HepG2 (cell line): ENCODE data around the gene ADGRG6. TPM values are rescaled to one million over a fixed set of nuclear protein-coding genes. Genes with fewer than 3 reads are reported as not detected.

Source experiments
- GFI1 ChIP-seq: sonication (generic); formaldehyde crosslinking; IDR thresholded peaks from 2 replicates; pipeline ENCODE4 v1.5.0; 2020; ENCODE audit warnings: missing genetic modification reagents, mild to moderate bottlenecking, borderline replicate concordance
- HIVEP1 ChIP-seq: sonication (generic); formaldehyde crosslinking; IDR thresholded peaks from 2 replicates; pipeline ENCODE4 v1.4.0; 2020; ENCODE audit warnings: mild to moderate bottlenecking, missing genetic modification reagents
- HMGA1 ChIP-seq: sonication (generic); formaldehyde crosslinking; conservative IDR thresholded peaks from 2 replicates; pipeline ENCODE4 v1.4.0; 2020; ENCODE audit warnings: missing genetic modification reagents
- MAFG ChIP-seq: sonication (generic); formaldehyde crosslinking; IDR thresholded peaks from 2 replicates; pipeline ENCODE4 v1.5.1; 2020; ENCODE audit warnings: mild to moderate bottlenecking, missing genetic modification reagents
- MZF1 ChIP-seq: sonication (generic); formaldehyde crosslinking; IDR thresholded peaks from 2 replicates; pipeline ENCODE4 v1.8.1; 2023; ENCODE audit warnings: mild to moderate bottlenecking, missing genetic modification reagents, borderline replicate concordance
- RAD51 ChIP-seq: fragments of 450-650 bp; IDR thresholded peaks from 2 replicates; pipeline ENCODE4 v1.6.1; 2016; ENCODE audit warnings: borderline replicate concordance
- RORA ChIP-seq: sonication (generic); formaldehyde crosslinking; IDR thresholded peaks from 2 replicates; pipeline ENCODE4 v1.5.0; 2020; ENCODE audit warnings: mild to moderate bottlenecking, missing genetic modification reagents, moderate library complexity
- SALL2 ChIP-seq: sonication (generic); formaldehyde crosslinking; IDR thresholded peaks from 2 replicates; pipeline ENCODE4 v1.8.1; 2023; ENCODE audit warnings: mild to moderate bottlenecking, missing genetic modification reagents, inconsistent platforms
- TGIF2 ChIP-seq: IDR thresholded peaks from 2 replicates; pipeline ENCODE4 v1.6.1; 2016; ENCODE audit warnings: control low read depth, missing compliant biosample characterization
- THYN1 ChIP-seq: sonication (generic); formaldehyde crosslinking; IDR thresholded peaks from 2 replicates; pipeline ENCODE4 v1.8.1; 2023; ENCODE audit warnings: low read depth, mild to moderate bottlenecking, moderate library complexity, missing genetic modification reagents, borderline replicate concordance
- ZKSCAN1 ChIP-seq: fragments of 150-350 bp; IDR thresholded peaks from 2 replicates; pipeline ENCODE4 v1.6.1; 2014; ENCODE audit warnings: low read length
- ZNF143 ChIP-seq: sonication (generic); formaldehyde crosslinking; IDR thresholded peaks from 2 replicates; pipeline ENCODE4 v1.4.0; 2020; ENCODE audit warnings: missing genetic modification reagents
- ZNF260 ChIP-seq: sonication (generic); formaldehyde crosslinking; IDR thresholded peaks from 2 replicates; pipeline ENCODE4 v1.4.0; 2020; ENCODE audit warnings: missing genetic modification reagents, low read depth, mild to moderate bottlenecking, borderline replicate concordance
- ZNF33A ChIP-seq: sonication (generic); formaldehyde crosslinking; IDR thresholded peaks from 2 replicates; pipeline ENCODE4 v1.5.1; 2020; ENCODE audit warnings: missing genetic modification reagents, mild to moderate bottlenecking, moderate library complexity, borderline replicate concordance
- ZNF605 ChIP-seq: sonication (generic); formaldehyde crosslinking; IDR thresholded peaks from 2 replicates; pipeline ENCODE4 v1.8.0; 2022; ENCODE audit warnings: mild to moderate bottlenecking, missing genetic modification reagents
- polyA plus RNA-seq, 8 experiments: library from polyadenylated mRNA; depleted of rRNA in 3 of 8; stranded (reverse) in 7 of 8; unstranded in 1 of 8; fragments of >200 nt; fragmentation: Illumina TruSeq in 4 of 8; extraction: Trizol in 4 of 8; gene quantifications; 2 replicates each; pipeline versions ENCODE4 v1.2.1 to v1.2.3, GENCODE V29; 2011 to 2016; ENCODE audit warnings: low read depth in 4 of 8, missing spikeins in 1 of 8, mixed read lengths in 1 of 8; ENCODE audit not compliant: insufficient read depth in 1 of 8
- total RNA-seq, 5 experiments: library from RNA; depleted of rRNA; stranded (reverse); fragments of >200 nt; fragmentation: Illumina TruSeq; extraction: Trizol; gene quantifications; 2 replicates each; pipeline ENCODE4 v1.2.3, GENCODE V29; 2016; ENCODE audit warnings: low read depth in 1 of 5
- TF ChIP-seq, protein P1 (sequence below): sonication (generic); formaldehyde crosslinking; IDR thresholded peaks from 2 replicates; pipeline ENCODE4 v1.4.0; 2020; ENCODE audit warnings: missing genetic modification reagents, mild to moderate bottlenecking, borderline replicate concordance
- TF ChIP-seq, protein P2 (sequence below): sonication (generic); formaldehyde crosslinking; IDR thresholded peaks from 2 replicates; pipeline ENCODE4 v1.5.0; 2020; ENCODE audit warnings: mild to moderate bottlenecking, missing genetic modification reagents
- TF ChIP-seq, protein P3 (sequence below): sonication (generic); formaldehyde crosslinking; IDR thresholded peaks from 2 replicates; pipeline ENCODE4 v1.5.0; 2020; ENCODE audit warnings: mild to moderate bottlenecking, missing genetic modification reagents, borderline replicate concordance
- TF ChIP-seq, protein P4 (sequence below): sonication (generic); formaldehyde crosslinking; IDR thresholded peaks from 2 replicates; pipeline ENCODE4 v1.4.0; 2020; ENCODE audit warnings: missing genetic modification reagents, borderline replicate concordance

ADGRG6 gene
- total and polyA plus RNA-seq, 2 of the 13 experiments (the other 11 are each of a cell fraction or from before 2014, with no cell fraction given): 129 to 249 TPM

DNA sequence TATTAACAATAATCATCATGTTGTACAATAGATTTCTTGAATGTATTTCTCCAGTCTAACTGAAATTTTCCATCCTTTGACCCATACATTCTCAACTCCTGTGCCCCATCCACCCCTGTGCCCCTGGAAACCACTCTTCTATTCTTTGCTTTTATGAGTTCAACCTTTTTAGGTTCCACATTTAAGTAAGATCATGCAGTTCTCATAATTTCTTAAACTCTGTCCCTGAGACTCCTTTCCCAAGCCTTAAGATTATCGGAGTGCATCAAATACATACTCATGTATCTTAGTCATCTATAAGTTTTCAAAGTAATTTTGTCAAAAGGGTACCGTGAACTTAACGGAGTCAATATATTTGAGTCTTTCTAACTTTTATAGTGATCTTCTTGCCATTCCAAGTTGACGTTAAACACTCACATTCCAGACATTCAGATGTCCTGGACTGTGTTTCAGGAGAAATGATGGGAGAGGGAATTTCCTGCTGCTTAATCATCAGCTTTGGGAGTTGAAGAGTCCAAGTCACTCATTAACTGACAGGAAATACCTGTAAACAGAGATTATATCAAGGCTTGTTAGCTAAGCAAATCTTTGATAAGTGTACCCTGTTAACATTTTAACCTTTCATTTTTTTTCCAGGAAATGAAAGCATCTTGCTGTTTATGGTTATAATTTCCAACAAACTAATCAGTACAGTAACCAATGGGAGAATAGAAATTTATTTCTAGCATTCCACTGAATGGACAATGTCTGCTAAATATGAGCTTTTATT is 73.3 kb downstream of the ADGRG6 start (continued):
- no peak for TF ChIP-seq MAFG (CRISPR knock-in tag)
- TF ChIP-seq GFI1 (CRISPR knock-in tag): peak; percentile 94
- TF ChIP-seq SALL2: 0 out of 2 replicates have a peak, but pooled peaks have one; percentile 43
- TF ChIP-seq ZNF260 (CRISPR knock-in tag): no peak
- TF ChIP-seq TGIF2 (CRISPR knock-in tag): peak; percentile 69
- TF ChIP-seq MZF1 (CRISPR knock-in tag): no peak
- no peak for TF ChIP-seq RORA (CRISPR knock-in tag)
- TF ChIP-seq, protein P1, sequence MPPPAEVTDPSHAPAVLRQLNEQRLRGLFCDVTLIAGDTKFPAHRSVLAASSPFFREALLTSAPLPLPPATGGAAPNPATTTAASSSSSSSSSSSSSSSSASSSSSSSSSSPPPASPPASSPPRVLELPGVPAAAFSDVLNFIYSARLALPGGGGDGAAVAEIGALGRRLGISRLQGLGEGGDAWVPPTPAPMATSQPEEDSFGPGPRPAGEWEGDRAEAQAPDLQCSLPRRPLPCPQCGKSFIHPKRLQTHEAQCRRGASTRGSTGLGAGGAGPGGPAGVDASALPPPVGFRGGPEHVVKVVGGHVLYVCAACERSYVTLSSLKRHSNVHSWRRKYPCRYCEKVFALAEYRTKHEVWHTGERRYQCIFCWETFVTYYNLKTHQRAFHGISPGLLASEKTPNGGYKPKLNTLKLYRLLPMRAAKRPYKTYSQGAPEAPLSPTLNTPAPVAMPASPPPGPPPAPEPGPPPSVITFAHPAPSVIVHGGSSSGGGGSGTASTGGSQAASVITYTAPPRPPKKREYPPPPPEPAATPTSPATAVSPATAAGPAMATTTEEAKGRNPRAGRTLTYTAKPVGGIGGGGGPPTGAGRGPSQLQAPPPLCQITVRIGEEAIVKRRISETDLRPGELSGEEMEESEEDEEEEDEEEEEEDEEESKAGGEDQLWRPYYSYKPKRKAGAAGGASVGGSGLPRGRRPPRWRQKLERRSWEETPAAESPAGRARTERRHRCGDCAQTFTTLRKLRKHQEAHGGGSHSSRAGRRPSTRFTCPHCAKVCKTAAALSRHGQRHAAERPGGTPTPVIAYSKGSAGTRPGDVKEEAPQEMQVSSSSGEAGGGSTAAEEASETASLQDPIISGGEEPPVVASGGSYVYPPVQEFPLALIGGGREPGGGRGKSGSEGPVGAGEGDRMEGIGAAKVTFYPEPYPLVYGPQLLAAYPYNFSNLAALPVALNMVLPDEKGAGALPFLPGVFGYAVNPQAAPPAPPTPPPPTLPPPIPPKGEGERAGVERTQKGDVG (CRISPR knock-in tag): no peak
- TF ChIP-seq ZKSCAN1: no peak
- no peak for TF ChIP-seq ZNF143 (CRISPR knock-in tag)
- TF ChIP-seq ZNF605 (CRISPR knock-in tag): no peak
- no peak for TF ChIP-seq RAD51
- TF ChIP-seq, protein P2, sequence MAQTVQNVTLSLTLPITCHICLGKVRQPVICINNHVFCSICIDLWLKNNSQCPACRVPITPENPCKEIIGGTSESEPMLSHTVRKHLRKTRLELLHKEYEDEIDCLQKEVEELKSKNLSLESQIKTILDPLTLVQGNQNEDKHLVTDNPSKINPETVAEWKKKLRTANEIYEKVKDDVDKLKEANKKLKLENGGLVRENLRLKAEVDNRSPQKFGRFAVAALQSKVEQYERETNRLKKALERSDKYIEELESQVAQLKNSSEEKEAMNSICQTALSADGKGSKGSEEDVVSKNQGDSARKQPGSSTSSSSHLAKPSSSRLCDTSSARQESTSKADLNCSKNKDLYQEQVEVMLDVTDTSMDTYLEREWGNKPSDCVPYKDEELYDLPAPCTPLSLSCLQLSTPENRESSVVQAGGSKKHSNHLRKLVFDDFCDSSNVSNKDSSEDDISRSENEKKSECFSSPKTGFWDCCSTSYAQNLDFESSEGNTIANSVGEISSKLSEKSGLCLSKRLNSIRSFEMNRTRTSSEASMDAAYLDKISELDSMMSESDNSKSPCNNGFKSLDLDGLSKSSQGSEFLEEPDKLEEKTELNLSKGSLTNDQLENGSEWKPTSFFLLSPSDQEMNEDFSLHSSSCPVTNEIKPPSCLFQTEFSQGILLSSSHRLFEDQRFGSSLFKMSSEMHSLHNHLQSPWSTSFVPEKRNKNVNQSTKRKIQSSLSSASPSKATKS (CRISPR knock-in tag): no peak; the same call in 1 of the 2 replicates
- TF ChIP-seq, protein P3, sequence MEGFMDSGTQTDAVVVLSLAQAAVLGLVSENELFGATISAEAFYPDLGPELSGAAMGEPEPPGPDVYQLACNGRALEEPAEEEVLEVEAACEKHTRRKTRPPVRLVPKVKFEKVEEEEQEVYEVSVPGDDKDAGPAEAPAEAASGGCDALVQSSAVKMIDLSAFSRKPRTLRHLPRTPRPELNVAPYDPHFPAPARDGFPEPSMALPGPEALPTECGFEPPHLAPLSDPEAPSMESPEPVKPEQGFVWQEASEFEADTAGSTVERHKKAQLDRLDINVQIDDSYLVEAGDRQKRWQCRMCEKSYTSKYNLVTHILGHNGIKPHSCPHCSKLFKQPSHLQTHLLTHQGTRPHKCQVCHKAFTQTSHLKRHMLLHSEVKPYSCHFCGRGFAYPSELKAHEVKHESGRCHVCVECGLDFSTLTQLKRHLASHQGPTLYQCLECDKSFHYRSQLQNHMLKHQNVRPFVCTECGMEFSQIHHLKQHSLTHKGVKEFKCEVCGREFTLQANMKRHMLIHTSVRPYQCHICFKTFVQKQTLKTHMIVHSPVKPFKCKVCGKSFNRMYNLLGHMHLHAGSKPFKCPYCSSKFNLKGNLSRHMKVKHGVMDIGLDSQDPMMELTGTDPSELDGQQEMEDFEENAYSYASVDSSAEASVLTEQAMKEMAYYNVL: no peak; the same call in 1 of the 2 replicates
- no peak for TF ChIP-seq ZNF33A (CRISPR knock-in tag)
- no peak for TF ChIP-seq HMGA1 (CRISPR knock-in tag)
- TF ChIP-seq, protein P4, sequence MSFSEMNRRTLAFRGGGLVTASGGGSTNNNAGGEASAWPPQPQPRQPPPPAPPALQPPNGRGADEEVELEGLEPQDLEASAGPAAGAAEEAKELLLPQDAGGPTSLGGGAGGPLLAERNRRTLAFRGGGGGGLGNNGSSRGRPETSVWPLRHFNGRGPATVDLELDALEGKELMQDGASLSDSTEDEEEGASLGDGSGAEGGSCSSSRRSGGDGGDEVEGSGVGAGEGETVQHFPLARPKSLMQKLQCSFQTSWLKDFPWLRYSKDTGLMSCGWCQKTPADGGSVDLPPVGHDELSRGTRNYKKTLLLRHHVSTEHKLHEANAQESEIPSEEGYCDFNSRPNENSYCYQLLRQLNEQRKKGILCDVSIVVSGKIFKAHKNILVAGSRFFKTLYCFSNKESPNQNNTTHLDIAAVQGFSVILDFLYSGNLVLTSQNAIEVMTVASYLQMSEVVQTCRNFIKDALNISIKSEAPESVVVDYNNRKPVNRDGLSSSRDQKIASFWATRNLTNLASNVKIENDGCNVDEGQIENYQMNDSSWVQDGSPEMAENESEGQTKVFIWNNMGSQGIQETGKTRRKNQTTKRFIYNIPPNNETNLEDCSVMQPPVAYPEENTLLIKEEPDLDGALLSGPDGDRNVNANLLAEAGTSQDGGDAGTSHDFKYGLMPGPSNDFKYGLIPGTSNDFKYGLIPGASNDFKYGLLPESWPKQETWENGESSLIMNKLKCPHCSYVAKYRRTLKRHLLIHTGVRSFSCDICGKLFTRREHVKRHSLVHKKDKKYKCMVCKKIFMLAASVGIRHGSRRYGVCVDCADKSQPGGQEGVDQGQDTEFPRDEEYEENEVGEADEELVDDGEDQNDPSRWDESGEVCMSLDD (CRISPR knock-in tag): 0 out of 2 replicates have a peak, but pooled peaks have one; percentile 26
- no peak for TF ChIP-seq THYN1 (CRISPR knock-in tag)
- no peak for TF ChIP-seq HIVEP1 (CRISPR knock-in tag)
